ENCODE results near the gene OR1D5. TPM values are rescaled to one million over a fixed set of nuclear protein-coding genes. Genes with fewer than 3 reads are reported as not detected.

OR1D5 gene
- total and polyA plus RNA-seq, 4 donors, result not detected

GRCh38 chr17:3035256-3035967, 28.0 kb downstream of the OR1D5 start:
- no peak for ATAC-seq (ENCODE audit: insufficient read depth, low FRiP score)
- WGBS, 2 donors, result 71 to 80% methylated on average over 13 of the region's 13 CpGs
- Histone ChIP-seq H3K9ac (ENCODE audit: insufficient read depth in 1 of 2, low read length in 2 of 2) (no peak overlapping the region), H3K4me3 (no peak overlapping the region), H3K36me3 (ENCODE audit: control insufficient read depth in 4 of 4, insufficient read depth in 4 of 4, low read length in 4 of 4) (peaks cover 0 to 1% (median 0%) of the 10 kb centered on the region in 4 donors), H3K4me1 (ENCODE audit: control insufficient read depth in 5 of 5, insufficient read depth in 5 of 5, low read length in 5 of 5) (peaks cover 0 to 6% (median 0%) of the 10 kb centered on the region in 5 donors), H3K9me3 (ENCODE audit: control insufficient read depth in 4 of 4, insufficient read depth in 3 of 4, low read length in 3 of 4) (no peaks in the 10 kb centered on the region), H3K27ac (ENCODE audit: low read depth in 1 of 2, low read length in 1 of 2) (no peak overlapping the region), H3K27me3 (ENCODE audit: control insufficient read depth in 3 of 3, insufficient read depth in 3 of 3, low read length in 2 of 3) (no peaks in the 10 kb centered on the region)
- TF ChIP-seq CTCF (IDR thresholded peaks at IDR 0.05; ENCODE audit: control extremely low read depth, extremely low read depth), result no peak
- DNase-seq, result no peak

- no peak overlapping the region for H3K27ac ChIP-seq (ENCODE audit: low read depth in 1 of 2, low read length in 1 of 2)
- DNase-seq, result no peak
- peaks cover 0 to 6% (median under 1%) of the 10 kb centered on the region in 5 donors for H3K4me1 ChIP-seq (ENCODE audit: control insufficient read depth in 5 of 5, insufficient read depth in 5 of 5, low read length in 5 of 5)
- H3K4me3 ChIP-seq, result no peak overlapping the region
- H3K9ac ChIP-seq (ENCODE audit: insufficient read depth in 1 of 2, low read length in 2 of 2), result no peak overlapping the region
- no peaks in the 10 kb centered on the region for H3K9me3 ChIP-seq (ENCODE audit: control insufficient read depth in 4 of 4, insufficient read depth in 3 of 4, low read length in 3 of 4)
- peaks cover 0 to 1% (median 0%) of the 10 kb centered on the region in 4 donors for H3K36me3 ChIP-seq (ENCODE audit: control insufficient read depth in 4 of 4, insufficient read depth in 4 of 4, low read length in 4 of 4)
- no peak for ATAC-seq (ENCODE audit: insufficient read depth, low FRiP score)
- no peak for TF ChIP-seq CTCF (IDR thresholded peaks at IDR 0.05; ENCODE audit: control extremely low read depth, extremely low read depth)
- no peaks in the 10 kb centered on the region for H3K27me3 ChIP-seq (ENCODE audit: control insufficient read depth in 3 of 3, insufficient read depth in 3 of 3, low read length in 2 of 3)
- 81 to 91% methylated on average over 9 of the region's 9 CpGs for WGBS, 2 donors
These were observed 28.9 kb downstream of the OR1D5 start for GRCh38 chr17:3034578-3034920.

GRCh38 chr17:3033741-3034577, 29.4 kb downstream of the OR1D5 start:
- H3K27ac ChIP-seq (ENCODE audit: low read depth in 1 of 2, low read length in 1 of 2), result no peak overlapping the region
- H3K27me3 ChIP-seq (ENCODE audit: control insufficient read depth in 3 of 3, insufficient read depth in 3 of 3, low read length in 2 of 3), result no peaks in the 10 kb centered on the region
- no peak overlapping the region for H3K9ac ChIP-seq (ENCODE audit: insufficient read depth in 1 of 2, low read length in 2 of 2)
- H3K9me3 ChIP-seq (ENCODE audit: control insufficient read depth in 4 of 4, insufficient read depth in 3 of 4, low read length in 3 of 4), result no peaks in the 10 kb centered on the region
- DNase-seq, result no peak
- H3K4me3 ChIP-seq, result no peak overlapping the region
- no peak for ATAC-seq (ENCODE audit: insufficient read depth, low FRiP score)
- H3K36me3 ChIP-seq (ENCODE audit: control insufficient read depth in 4 of 4, insufficient read depth in 4 of 4, low read length in 4 of 4), result peaks cover 0 to 3% (median 0%) of the 10 kb centered on the region in 4 donors
- TF ChIP-seq CTCF (IDR thresholded peaks at IDR 0.05; ENCODE audit: control extremely low read depth, extremely low read depth), result no peak
- peaks cover 0 to 6% (median 3%) of the 10 kb centered on the region in 5 donors for H3K4me1 ChIP-seq (ENCODE audit: control insufficient read depth in 5 of 5, insufficient read depth in 5 of 5, low read length in 5 of 5)
- WGBS, 2 donors, result 80 to 91% methylated on average over 26 of the region's 26 CpGs
